Stimulated activated naive B cell treated with anti-CD40 and anti-IgM and Interleukin-4, amounts not matched to agents 10 μg/mL and 1 μg/mL and 100 μg/mL, for 72 hours (primary cell): ENCODE data around the gene NACC2.

Experiments
- ATAC-seq, 2 donors: fragments of 150-1000 bp; cut with Tn5 transposase; replicated peaks; 2 replicates each; pipeline ENCODE4 v1.10.0; 2021; ENCODE audit warnings: moderate library complexity in 1 of 2
- DNase-seq: peaks from one replicate; pipeline ENCODE4 v3.0.0; 2021
- H3K27ac Mint-ChIP-seq: one replicate; pipeline ENCODE4 v1.8.0; 2022; ENCODE audit warnings: mild to moderate bottlenecking, mixed read lengths
- H3K27me3 Mint-ChIP-seq, 2 donors: one replicate each; pipeline ENCODE4 v1.8.0; 2022; ENCODE audit warnings: mixed read lengths in 2 of 2
- H3K36me3 Mint-ChIP-seq, 2 donors: one replicate each; pipeline ENCODE4 v1.8.0; 2022; ENCODE audit warnings: mixed read lengths in 2 of 2, mild to moderate bottlenecking in 1 of 2
- H3K4me1 Mint-ChIP-seq, 2 donors: one replicate each; pipeline ENCODE4 v1.8.0; 2022; ENCODE audit warnings: mixed read lengths in 2 of 2, mild to moderate bottlenecking in 1 of 2
- H3K4me3 Mint-ChIP-seq, 2 donors: one replicate each; pipeline ENCODE4 v1.8.0; 2022; ENCODE audit warnings: mild to moderate bottlenecking in 2 of 2, mixed read lengths in 2 of 2, moderate library complexity in 1 of 2
- H3K9me3 Mint-ChIP-seq, 2 donors: one replicate each; pipeline ENCODE4 v1.8.0; 2022; ENCODE audit warnings: mixed read lengths in 2 of 2, mild to moderate bottlenecking in 1 of 2

The NACC2 gene

DNA sequence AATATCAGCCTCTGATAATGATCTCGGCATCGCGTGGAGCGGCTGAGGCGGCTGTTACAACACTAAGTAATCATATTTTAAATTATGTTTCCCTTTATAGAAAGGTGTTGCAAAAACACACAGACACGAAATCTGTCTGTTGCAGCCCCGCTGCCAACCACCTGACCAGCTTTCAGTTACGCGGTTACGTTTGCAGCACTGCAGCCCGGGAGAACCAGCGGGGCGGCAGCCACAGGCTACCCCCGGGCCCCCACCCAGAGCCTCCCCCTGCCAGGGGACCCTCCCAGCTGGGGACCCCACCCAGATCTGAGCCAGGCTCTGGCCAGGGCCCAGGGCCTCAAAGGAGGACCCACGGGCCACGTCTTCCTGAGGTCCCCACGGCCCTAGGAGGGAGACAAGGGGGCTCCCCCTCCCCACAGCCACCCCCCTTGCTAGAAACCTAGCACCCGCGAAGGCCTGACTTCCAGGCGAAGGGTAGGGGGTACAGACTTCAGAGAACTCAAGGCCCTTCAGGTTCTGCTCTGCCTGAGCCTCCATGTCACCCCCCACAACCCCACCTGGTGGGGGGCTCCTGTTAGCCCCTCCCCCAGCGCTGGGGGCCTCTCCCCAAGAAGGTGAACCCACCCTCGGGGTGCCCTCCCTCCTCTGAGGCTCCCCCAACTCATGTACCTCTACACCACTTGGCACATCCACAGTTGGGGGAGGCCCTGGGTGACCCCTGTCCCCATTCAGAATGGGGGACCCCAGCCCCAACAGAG, 6.0 kb downstream of the NACC2 start:
- H3K4me1 Mint-ChIP-seq = peaks cover 5 to 13% of the 10 kb centered on the region in 2 donors
- DNase-seq = no peak
- H3K27ac Mint-ChIP-seq = no peak overlapping the region
- peaks cover 32 to 61% of the 10 kb centered on the region in 2 donors for H3K27me3 Mint-ChIP-seq
- no peak overlapping the region for H3K4me3 Mint-ChIP-seq
- no peaks in the 10 kb centered on the region for H3K36me3 Mint-ChIP-seq
- ATAC-seq = no peak
- no peaks in the 10 kb centered on the region for H3K9me3 Mint-ChIP-seq

DNA sequence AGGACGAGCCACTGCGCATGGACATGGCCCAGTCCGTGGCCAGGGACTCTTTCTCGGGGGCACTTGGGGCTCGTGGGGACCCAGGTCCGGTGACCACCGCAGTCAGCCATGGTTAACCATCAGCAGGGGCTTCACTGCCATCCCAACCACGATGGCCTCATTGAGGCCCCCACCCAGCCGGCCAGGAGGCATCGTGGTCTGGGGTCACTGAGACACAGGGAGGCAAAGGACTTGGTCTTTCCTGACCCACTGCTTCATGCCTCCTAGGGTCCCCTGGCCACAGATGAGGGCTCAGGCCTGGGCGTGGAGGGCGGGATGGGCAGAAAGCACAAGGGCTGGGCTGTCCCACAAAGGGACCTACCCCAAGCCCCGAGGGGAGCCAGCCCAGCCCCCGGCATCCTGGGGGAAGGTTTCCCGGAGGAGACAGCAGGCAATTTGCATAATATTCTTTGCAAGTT, 6.6 kb downstream of the NACC2 start:
- DNase-seq (no peak), ATAC-seq (no peak)
- H3K27ac Mint-ChIP-seq = no peak overlapping the region
- no peaks in the 10 kb centered on the region for H3K9me3 Mint-ChIP-seq
- H3K4me3 Mint-ChIP-seq = no peak overlapping the region
- no peaks in the 10 kb centered on the region for H3K36me3 Mint-ChIP-seq
- H3K4me1 Mint-ChIP-seq = peaks cover 5 to 7% of the 10 kb centered on the region in 2 donors
- peaks cover 27 to 56% of the 10 kb centered on the region in 2 donors for H3K27me3 Mint-ChIP-seq

DNA sequence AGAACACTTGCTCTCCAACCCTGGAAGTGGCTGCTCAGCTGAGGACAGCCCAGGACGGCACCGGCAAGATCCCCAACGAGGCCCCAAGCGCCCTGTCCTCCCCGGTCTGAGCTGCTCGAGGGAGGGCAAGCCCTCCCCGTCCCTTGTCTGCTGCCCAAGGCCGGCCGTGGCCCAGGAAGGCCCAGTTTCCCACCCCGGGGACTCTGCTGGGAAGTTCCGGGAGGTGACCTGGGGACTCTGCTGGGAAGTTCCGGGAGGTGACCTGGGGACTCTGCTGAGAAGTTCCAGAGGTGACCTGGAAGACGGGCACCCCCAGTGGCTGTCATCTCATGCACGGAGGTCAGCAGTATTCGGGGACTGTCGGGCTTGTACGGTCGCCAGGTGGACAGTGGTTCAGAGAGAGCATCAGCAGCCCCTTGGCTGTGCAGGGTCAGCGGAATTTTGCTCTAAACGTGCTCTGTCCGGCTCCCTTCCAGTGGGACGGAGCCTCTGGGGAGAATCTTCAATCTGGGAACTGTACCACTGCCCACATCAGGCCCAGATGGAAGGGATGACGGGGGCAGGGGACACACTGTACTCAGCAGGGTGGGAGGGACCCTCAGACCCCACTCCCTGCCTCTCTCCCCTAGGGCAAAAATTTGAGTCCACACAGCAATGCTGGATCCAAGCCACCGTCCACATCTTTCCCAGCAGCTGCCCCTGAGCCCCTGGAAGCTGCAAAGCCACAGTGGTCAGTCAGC, 7.2 kb downstream of the NACC2 start:
- ATAC-seq = no peak

DNA sequence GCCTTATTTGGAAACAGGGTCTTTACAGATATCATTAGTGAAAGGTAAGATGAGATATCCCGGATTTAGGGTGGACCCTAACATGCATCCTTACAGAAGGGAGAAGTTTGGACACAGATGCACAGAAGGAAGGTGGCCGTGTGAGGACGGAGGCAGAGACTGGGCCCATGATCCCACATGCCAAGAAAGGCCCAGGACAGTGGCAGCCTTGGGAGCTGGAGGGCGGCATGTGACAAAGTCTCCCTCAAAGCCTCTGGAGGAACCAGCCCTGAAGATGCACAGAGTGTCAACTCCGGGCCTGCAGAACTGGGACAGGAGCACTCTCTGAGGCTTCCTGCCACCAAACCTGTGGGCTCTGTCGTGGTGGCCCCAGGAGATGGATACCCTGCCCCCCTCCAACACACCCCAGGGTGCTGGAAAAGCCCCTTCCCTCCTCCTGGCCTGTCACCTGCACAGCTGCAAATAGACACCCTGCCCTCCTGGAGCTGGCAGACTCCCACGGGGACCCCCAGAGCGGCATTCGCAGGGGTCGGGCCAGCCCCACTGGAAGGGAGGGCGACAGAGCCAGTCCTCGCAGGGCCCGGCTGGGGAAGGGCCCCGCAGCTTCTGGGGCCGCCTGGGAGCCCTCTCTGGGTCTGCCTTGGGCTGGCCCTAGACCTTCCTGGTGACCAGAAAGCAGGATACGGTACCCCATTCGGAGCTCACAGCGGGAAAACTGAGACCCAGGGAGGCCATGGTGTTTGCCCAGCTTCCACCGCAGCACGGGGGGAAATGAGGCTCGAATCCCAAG, 7.9 kb downstream of the NACC2 start:
- Mint-ChIP-seq H3K4me1 (peaks cover 5 to 6% of the 10 kb centered on the region in 2 donors), H3K27ac (no peak overlapping the region), H3K27me3 (peaks cover 20 to 45% of the 10 kb centered on the region in 2 donors), H3K9me3 (no peaks in the 10 kb centered on the region), H3K36me3 (no peaks in the 10 kb centered on the region), H3K4me3 (no peak overlapping the region)
- no peak for ATAC-seq
- DNase-seq = no peak

More for the DNA sequence above, 7.2 kb downstream of the NACC2 start:
- DNase-seq = no peak
- H3K9me3 Mint-ChIP-seq = no peaks in the 10 kb centered on the region
- no peak overlapping the region for H3K27ac Mint-ChIP-seq
- H3K4me1 Mint-ChIP-seq = peaks cover 5 to 6% of the 10 kb centered on the region in 2 donors
- no peaks in the 10 kb centered on the region for H3K36me3 Mint-ChIP-seq
- peaks cover 23 to 50% of the 10 kb centered on the region in 2 donors for H3K27me3 Mint-ChIP-seq
- H3K4me3 Mint-ChIP-seq = no peak overlapping the region

DNA sequence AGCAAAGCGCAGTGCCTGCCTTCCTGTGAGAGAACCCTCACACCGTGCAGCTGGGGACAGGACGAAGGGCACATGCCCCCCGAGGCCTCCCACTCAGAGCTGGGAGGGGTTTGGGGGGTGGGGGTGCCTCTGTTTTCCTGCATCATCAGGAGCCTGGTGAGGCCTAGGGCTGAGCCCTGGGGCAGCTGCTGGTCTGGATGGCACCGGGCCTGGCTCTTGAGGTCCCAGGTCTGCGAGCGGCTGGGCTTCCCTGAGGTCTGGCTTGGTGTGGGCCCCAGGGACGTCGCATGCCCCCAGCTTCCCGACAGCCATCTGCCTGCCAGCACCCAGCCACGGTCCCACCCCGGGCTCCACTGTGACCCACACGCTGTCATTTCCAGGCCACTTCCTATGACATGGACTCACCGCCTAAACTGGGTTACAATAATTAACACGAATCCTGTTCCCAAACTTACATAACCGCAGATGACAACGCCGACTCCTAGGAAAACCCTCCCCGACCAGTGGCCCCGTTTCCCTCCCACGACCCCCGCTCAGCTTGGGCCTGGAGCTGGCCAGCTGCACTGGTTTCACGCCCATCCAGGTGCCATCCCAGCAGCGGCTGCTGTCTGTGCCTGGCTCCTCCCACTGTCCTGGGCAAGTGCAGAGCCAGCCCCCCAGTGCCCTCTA, 8.7 kb downstream of the NACC2 start:
- ATAC-seq (no peak), DNase-seq (no peak)
- no peaks in the 10 kb centered on the region for H3K36me3 Mint-ChIP-seq
- H3K27me3 Mint-ChIP-seq = peaks cover 14 to 37% of the 10 kb centered on the region in 2 donors
- peaks cover 5 to 6% of the 10 kb centered on the region in 2 donors for H3K4me1 Mint-ChIP-seq
- H3K27ac Mint-ChIP-seq = no peak overlapping the region
- no peaks in the 10 kb centered on the region for H3K9me3 Mint-ChIP-seq
- no peak overlapping the region for H3K4me3 Mint-ChIP-seq

DNA sequence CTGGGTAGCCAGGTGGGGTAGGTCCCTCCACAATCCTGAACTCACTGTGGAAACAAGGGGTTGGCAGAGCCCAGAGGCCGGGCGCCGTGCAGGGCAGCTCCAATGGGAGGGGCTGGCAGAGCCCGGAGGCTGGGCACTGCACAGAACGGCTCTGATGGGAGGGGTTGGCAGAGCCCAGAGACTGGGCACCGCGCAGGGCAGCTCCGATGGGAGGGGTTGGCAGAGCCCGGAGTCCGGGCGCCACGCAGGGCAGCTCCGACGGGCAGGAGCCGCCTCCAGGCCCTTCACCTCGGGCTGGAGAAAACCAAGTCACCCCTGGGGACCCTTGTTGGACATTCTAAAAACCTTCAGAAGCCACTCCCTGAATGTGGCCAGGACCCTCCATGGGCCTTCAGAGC, 9.3 kb downstream of the NACC2 start:
- peaks cover 13 to 34% of the 10 kb centered on the region in 2 donors for H3K27me3 Mint-ChIP-seq
- H3K27ac Mint-ChIP-seq = no peak overlapping the region
- DNase-seq (no peak), ATAC-seq (no peak)
- peaks cover 5 to 6% of the 10 kb centered on the region in 2 donors for H3K4me1 Mint-ChIP-seq
- no peaks in the 10 kb centered on the region for H3K9me3 Mint-ChIP-seq
- H3K4me3 Mint-ChIP-seq = no peak overlapping the region
- no peaks in the 10 kb centered on the region for H3K36me3 Mint-ChIP-seq

DNA sequence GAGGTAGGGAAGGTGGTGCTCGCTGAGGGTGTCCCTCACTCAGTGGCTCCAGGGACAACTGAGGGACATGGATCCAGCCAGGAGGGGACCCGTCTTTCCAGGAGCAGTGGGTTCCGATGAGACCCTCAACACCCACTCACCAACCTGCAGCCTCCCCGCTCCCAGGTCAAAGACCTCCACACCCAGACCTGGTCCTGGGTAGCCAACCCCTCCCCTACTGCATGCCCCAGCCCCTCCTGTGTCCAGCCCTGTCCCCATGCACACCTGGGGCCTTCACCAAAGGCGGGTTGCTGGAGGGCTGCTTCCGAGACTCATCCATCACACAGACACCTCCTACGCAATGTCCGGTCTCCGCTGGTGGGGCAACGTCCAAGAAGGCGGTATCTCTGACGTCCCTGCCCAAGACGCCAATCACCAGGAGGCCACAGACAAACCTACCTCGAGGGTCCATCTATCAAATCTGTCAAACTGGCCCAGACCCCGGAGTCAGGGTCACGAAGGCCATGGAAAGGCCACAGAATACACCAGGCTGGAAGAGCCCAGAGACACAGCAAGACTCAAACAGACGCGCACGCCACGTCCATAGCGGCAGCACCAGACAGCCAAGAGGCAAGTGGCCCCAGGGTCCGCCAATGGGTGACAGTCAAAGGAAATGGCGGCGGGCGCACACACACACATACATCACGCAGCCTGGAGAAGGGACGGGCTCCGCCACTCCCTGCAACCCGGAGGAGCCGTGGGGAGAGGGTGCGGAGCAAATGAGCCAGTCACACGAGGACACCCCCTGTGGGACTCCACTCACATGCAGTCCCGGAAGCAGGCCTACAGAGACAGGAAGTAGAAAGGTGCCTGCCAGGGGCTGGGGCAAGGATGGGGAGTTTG, 10.8 kb downstream of the NACC2 start:
- Mint-ChIP-seq H3K9me3 (no peaks in the 10 kb centered on the region), H3K4me1 (peaks cover 5 to 6% of the 10 kb centered on the region in 2 donors), H3K27ac (no peak overlapping the region), H3K36me3 (no peaks in the 10 kb centered on the region), H3K27me3 (peaks cover 13 to 31% of the 10 kb centered on the region in 2 donors), H3K4me3 (no peak overlapping the region)
- ATAC-seq (no peak), DNase-seq (no peak)

DNA sequence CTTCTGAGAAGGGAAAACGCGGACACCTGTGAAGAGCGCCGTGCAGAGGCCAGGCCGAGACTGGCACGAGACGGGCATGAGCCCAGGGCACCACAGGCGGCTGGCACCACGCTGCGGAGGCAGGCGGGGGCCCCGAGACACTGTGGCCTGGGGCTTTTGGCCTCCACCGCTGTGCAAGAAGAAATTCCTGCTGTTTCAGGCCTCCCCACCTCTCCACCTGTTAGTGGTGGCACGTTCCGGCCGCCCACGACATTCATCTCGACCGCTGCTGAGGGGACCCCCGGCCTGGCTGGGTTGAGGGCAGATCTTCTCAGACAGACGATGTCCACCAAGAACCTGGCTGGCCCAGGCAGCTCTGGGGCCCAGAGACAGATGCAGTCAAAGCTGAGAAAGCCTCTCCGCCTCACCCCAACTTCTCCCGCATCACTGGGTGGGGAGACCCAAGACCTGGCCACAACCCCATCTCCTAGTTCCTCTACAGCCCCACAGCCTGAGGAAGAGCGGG, 11.5 kb downstream of the NACC2 start:
- no peak for ATAC-seq
- Mint-ChIP-seq H3K4me3 (no peak overlapping the region), H3K27me3 (peaks cover 13 to 29% of the 10 kb centered on the region in 2 donors), H3K36me3 (no peaks in the 10 kb centered on the region), H3K4me1 (peaks cover 5 to 6% of the 10 kb centered on the region in 2 donors), H3K27ac (no peak overlapping the region), H3K9me3 (no peaks in the 10 kb centered on the region)
- DNase-seq = no peak

DNA sequence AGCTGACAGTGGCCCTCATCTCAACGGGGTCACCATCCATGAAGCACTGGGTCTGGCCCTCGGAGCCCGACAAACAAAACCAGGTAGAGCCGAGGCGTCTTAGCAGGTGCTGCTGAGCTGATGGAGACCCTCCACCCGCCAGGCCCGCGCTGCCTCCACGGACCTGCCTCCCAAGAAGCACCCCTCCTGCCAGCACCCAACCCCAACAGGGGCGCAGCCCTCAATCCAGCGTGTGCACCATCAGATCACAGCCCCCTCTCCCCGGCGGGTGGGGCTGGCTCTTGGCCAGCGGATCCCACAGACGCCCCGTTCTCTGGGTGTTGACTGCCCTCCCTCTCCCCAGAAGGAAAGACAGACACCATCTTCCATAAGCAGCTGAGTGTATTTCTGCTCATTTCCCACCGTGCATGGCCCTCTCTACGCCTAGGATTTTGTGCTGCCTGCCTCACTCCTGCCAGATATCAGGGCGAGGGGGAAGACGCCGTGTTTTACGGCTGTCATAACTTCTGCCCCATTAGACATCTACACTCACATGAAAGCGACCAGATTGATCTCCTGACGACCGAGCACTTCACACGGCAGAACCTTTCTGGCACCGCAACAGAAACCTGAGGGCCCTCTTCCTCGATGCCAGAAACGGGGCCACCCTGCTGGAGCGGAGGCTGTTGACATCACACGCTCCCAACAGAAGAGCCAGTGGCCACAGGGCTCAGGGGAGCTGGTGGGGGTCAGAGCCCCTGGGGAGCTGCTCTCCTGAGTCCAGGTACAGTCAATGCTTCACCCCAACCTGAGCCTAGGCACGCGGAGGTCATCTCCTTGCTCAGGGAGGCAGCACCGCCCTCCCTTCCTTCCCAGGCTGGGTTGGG, 12.4 kb downstream of the NACC2 start:
- Mint-ChIP-seq H3K4me1 (peaks cover 5 to 6% of the 10 kb centered on the region in 2 donors), H3K27ac (no peak overlapping the region), H3K9me3 (no peaks in the 10 kb centered on the region), H3K36me3 (no peaks in the 10 kb centered on the region), H3K27me3 (peaks cover 13 to 21% of the 10 kb centered on the region in 2 donors), H3K4me3 (no peak overlapping the region)
- DNase-seq (no peak), ATAC-seq (no peak)

DNA sequence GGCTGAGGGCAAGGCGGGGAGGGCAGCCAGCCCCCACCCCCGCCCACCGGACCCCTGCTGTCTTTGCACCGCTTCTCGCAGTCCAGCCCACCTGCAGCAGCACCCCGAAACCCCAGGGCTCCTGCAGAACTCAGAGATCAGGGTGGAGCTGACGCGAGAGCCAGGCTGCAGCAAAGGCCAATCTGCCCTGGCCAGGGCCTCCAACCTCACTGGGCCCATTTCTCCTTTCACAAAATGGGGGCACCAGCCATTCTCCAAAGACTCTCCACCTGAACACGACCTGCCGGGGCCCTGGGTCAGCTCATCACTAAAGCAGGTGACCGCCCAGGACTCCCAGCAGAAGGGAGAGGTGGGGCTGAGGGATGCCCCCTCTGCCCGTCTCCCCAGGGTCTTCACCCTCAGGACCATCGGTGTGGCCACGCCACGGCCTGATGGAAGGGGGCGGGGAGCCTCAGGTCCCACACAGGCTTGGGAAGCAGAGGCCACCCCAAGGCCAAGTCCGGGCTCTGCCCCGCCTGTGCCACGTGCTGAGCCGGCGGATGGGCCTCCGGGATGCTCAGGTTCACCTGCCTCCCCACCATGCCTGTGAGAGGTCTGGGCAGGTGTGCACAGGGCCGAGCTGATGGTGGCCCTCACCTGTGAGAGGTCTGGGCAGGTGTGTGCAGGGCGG, 13.1 kb downstream of the NACC2 start:
- Mint-ChIP-seq H3K27me3 (peaks cover 10 to 14% of the 10 kb centered on the region in 2 donors), H3K9me3 (no peaks in the 10 kb centered on the region), H3K36me3 (no peaks in the 10 kb centered on the region), H3K27ac (no peak overlapping the region), H3K4me1 (peaks cover 5 to 6% of the 10 kb centered on the region in 2 donors), H3K4me3 (no peak overlapping the region)
- no peak for DNase-seq
- ATAC-seq = no peak

DNA sequence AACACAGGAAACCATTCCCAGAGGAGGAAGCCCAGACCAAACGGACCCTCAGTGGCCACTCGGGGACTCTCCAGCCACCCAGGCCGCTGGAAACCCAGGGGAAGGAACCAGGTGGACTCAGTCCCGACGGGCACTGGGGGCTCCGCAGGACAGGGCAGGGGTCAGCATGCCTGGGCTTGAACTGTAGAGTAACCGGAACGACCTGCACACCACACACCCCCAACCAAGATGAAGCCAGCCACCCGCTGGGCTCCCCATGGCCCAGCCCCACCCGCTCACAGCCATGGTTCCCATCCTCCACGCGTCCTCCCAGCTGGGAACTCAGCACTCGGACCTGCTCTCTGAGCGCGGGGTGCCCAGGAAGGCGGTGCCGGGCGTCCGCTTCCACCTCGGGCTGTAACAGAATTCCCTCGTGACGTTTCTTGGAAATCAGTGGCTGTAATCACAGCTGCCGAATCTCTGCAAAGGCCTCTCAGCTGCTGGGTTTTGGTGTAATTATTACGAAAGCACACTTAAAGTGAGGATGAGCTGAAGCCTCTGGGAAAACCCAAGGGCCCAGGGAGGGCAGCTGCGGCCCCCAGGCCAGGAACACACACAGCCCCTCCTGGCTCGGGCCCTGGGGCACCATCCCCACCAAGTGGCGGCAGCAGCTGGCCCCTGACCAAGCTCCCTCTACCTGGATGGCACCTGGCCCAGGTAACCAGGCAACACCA, 13.8 kb downstream of the NACC2 start:
- no peaks in the 10 kb centered on the region for H3K9me3 Mint-ChIP-seq
- ATAC-seq (no peak), DNase-seq (no peak)
- no peak overlapping the region for H3K27ac Mint-ChIP-seq
- peaks cover 7 to 10% of the 10 kb centered on the region in 2 donors for H3K27me3 Mint-ChIP-seq
- peaks cover 0 to under 1% of the 10 kb centered on the region in 2 donors for H3K36me3 Mint-ChIP-seq
- no peak overlapping the region for H3K4me3 Mint-ChIP-seq
- H3K4me1 Mint-ChIP-seq = peaks cover 7 to 9% of the 10 kb centered on the region in 2 donors
